Heart right ventricle (tissue), 16 donors: ENCODE measurements around the gene PITX2. TPM values are rescaled to one million over a fixed set of nuclear protein-coding genes. Genes with fewer than 3 reads are reported as not detected.
"Not testable (repeated sequence)": the region's sequence is repeated elsewhere in the genome, so short reads cannot be mapped to it uniquely, and the experiment has no call there.

ENCODE experiments used
- ATAC-seq, 8 donors: fragments of 200-7000 bp; cut with Tn5 transposase; one replicate each; pipeline ENCODE4 v1.9.1; 2020; ENCODE audit warnings: mild to moderate bottlenecking in 8 of 8, moderate library complexity in 8 of 8, moderate number of reproducible peaks in 1 of 8
- DNase-seq, 2 donors: peaks; one replicate each; pipeline ENCODE4 v3.0.0-alpha.2; 2020
- H3K27ac ChIP-seq, 10 donors: fragments of 200-600 bp; sonication (generic) in 2 of 10; one replicate each; pipeline versions ENCODE4 v1.5.0 to v1.8.0; 2020 to 2022; ENCODE audit warnings: mild to moderate bottlenecking in 3 of 10
- H3K27me3 ChIP-seq, 7 donors: fragments of 200-600 bp; one replicate each; pipeline ENCODE4 v1.8.0; 2021 to 2022; ENCODE audit warnings: mild to moderate bottlenecking in 2 of 7
- H3K36me3 ChIP-seq, 9 donors: fragments of 200-600 bp; sonication (generic) in 1 of 9; one replicate each; pipeline versions ENCODE4 v1.5.0 to v1.8.0; 2020 to 2022; ENCODE audit warnings: mild to moderate bottlenecking in 2 of 9
- H3K4me1 ChIP-seq, 9 donors: fragments of 200-600 bp; sonication (generic) in 1 of 9; one replicate each; pipeline versions ENCODE4 v1.5.0 to v1.8.0; 2020 to 2022; ENCODE audit warnings: mild to moderate bottlenecking in 4 of 9
- H3K4me3 ChIP-seq, 10 donors: fragments of 200-600 bp; sonication (generic) in 2 of 10; one replicate each; pipeline versions ENCODE4 v1.5.0 to v1.8.0; 2020 to 2022; ENCODE audit warnings: mild to moderate bottlenecking in 7 of 10, moderate library complexity in 2 of 10
- H3K9me3 ChIP-seq, 11 donors: fragments of 200-600 bp in 10 of 11; sonication (generic) in 2 of 11; one replicate each; pipeline versions ENCODE4 v1.5.0 to v1.8.0; 2013 to 2022; ENCODE audit warnings: mild to moderate bottlenecking in 2 of 11, control low read depth in 1 of 11, moderate library complexity in 1 of 11
- WGBS, 2 donors: extraction: QIAGEN DNeasy Blood & Tissue Kit; methylation state at CpG; one replicate each; pipeline ENCODE4 v1.1.7; 2013; ENCODE audit warnings: inconsistent platforms in 1 of 2; 5-methylcytosine and 5-hydroxymethylcytosine counted together
- intact Hi-C, 10 donors: fragments of 100-400 bp; cut with DNase I; formaldehyde crosslinking; loops; one replicate each; pipeline versions ENCODE4 v1.11.1 to v1.14.2; 2022
- polyA plus RNA-seq, 2 donors: library from polyadenylated mRNA; stranded (reverse); fragments of 200-250 nt; gene quantifications; one replicate each; pipeline ENCODE4 v1.2.3, GENCODE V29; 2013
- total RNA-seq, 10 donors: library from RNA; stranded (reverse); fragmentation: NEBNext Ultra II Directional in 3 of 10; extraction: Animal tissue kit (Norgen Biotek cat#: 25700) in 3 of 10; gene quantifications; one replicate each; pipeline versions ENCODE4 v1.2.1 to v1.2.4, GENCODE V29; 2021 to 2023
- TF ChIP-seq, protein P1 (sequence below), 9 donors: fragments of 200-600 bp; sonication (generic) in 2 of 9; IDR thresholded peaks; one replicate each; pipeline versions ENCODE4 v1.5.0 to v1.8.0; 2021 to 2022; ENCODE audit warnings: antibody characterized with exemption in 9 of 9, mild to moderate bottlenecking in 5 of 9, moderate library complexity in 1 of 9
- donor health status: Arrhythmogenic right ventricular cardiomyopathy.
- donor health status: ischemic (EF 13 %, LVEDD 7.1; RV severe dilation, severe dysfunction).
- donor health status: healthy with polysubstance abuse.
- donor health status: DM: no; HTN: yes; CAD: no.
- donor health status: DM: no; HTN: no; CAD: no.
- donor health status: ischemic (EF 25% LVEDD 6.9; RV normal size, moderate dysfunction).
- donor health status: ischemic (EF 25% LVEDD 5.7; RV mildly dilated, moderate dysfunction).
- donor health status: healthy.
- donor health status: DM: yes; HTN: yes; CAD: no.
- donor health status: Ischemic cardiomyopathy.
- donor health status: ischemic (EF 35%, LVEDD 5.7; RV mildly dilated, moderate dysfunction).
- donor health status: nonischemic (EF 11% LVEDD 7.7; RV severe dilation, severe dysfunction).
- donor health status: DM: yes; HTN: yes; CAD: no.
- donor health status: PGD.
- donor health status: ischemic (EF 29% LVEDD 5.4; RV normal size, mild dysfunction).
- donor health status: nonischemic (EF 23%, LVEDD 6.1; RV moderate dilation, normal function).

PITX2 gene
- total and polyA plus RNA-seq, 12 donors, result 0.04 to 0.57 (median 0.10) TPM; not detected in 9

DNA sequence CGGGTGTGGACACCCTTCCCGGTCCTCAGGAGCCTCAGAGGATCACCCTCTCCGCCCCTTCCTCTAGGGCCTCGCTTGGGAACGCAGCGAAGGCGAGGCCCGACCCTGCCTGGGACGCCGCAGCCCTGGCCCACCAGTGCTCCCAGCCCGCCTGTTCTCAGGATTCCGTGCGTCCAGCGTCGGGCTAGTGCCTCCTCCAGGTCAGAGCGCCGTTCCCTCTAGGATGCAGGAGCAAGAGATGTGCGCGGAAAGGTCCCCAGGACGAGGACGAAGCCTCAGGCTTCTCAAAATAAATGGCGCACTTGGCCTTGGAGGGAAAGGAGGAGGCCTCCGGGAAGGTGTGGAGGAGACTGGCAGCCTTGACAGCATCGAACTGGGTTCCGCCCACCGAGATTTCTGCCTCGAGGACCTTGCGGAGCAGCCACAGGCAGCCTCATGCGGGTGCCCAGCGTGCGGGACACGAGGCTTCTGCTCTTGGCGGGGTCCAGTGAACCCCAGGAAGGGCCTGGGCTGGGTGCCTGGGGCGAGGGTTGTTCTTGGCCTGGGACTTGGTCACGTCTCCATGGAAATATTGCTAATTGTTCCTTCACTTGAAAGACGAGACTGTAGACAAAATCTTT, 35.1 kb downstream of the PITX2 start:
- no peaks in the 10 kb centered on the region for H3K9me3 ChIP-seq
- H3K36me3 ChIP-seq, result no peaks in the 10 kb centered on the region
- 91 to 96% methylated on average over 36 of the region's 36 CpGs for WGBS, 2 donors
- no peak overlapping the region for H3K27ac ChIP-seq
- intact Hi-C loops, result no loop called here
- TF ChIP-seq, protein P1, sequence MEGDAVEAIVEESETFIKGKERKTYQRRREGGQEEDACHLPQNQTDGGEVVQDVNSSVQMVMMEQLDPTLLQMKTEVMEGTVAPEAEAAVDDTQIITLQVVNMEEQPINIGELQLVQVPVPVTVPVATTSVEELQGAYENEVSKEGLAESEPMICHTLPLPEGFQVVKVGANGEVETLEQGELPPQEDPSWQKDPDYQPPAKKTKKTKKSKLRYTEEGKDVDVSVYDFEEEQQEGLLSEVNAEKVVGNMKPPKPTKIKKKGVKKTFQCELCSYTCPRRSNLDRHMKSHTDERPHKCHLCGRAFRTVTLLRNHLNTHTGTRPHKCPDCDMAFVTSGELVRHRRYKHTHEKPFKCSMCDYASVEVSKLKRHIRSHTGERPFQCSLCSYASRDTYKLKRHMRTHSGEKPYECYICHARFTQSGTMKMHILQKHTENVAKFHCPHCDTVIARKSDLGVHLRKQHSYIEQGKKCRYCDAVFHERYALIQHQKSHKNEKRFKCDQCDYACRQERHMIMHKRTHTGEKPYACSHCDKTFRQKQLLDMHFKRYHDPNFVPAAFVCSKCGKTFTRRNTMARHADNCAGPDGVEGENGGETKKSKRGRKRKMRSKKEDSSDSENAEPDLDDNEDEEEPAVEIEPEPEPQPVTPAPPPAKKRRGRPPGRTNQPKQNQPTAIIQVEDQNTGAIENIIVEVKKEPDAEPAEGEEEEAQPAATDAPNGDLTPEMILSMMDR (IDR thresholded peaks at IDR 0.05), result no peak
- no peak overlapping the region for H3K4me3 ChIP-seq
- H3K27me3 ChIP-seq, result no peaks in the 10 kb centered on the region
- peaks cover 0 to 3% (median 0%) of the 10 kb centered on the region in 9 donors for H3K4me1 ChIP-seq
- ATAC-seq, result no peak
- DNase-seq, result no peak

DNA sequence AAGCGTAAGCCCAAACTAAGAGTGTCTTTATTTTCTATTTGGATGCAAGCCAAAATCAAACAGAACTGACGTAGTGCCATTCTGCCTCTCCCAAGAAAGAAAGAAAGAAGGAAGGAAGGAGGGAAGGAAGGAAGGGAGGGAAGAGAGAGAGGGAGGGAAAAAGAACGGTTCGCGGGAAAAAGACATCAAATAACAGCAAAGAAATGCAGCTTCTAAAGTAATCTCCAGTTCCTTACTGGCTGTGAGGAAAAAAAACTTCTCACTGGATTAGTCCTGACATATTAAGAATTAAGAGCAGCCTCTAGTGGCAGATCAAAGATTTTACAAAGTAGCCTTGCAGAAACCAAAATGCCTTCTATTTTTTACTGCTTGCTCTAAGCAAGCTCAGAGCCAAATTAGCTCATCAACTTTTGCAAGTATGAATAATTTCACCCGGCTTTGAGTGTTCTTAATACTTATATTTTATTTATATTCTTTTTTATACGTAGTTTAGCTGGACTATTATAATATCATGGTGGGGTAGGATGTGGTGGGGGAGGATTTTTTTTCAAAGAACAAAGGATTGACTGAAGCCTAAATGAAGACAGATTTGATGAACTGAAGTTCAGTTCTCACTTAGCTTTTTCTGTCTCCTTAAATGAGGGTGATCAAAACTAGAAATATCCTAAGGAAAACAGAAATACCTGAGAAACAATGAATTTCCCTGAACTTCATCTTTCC, 36.6 kb downstream of the PITX2 start:
- 29 to 32% methylated on average over 7 of the region's 7 CpGs for WGBS, 2 donors

GRCh38 chr4:110576696-110577095, 46.2 kb downstream of the PITX2 start:
- H3K9me3 ChIP-seq, result peaks cover 0 to 14% (median 0%) of the 10 kb centered on the region in 11 donors
- H3K4me3 ChIP-seq, H3K27ac ChIP-seq, ATAC-seq, intact Hi-C loops, H3K4me1 ChIP-seq, H3K27me3 ChIP-seq, H3K36me3 ChIP-seq, DNase-seq: not testable (repeated sequence)
- WGBS, 2 donors, result 91 to 97% methylated on average over 2 of the region's 2 CpGs

More for the DNA sequence above, 36.6 kb downstream of the PITX2 start:
- H3K27ac ChIP-seq, result no peak overlapping the region
- TF ChIP-seq, protein P1 (IDR thresholded peaks at IDR 0.05), result peak in 8 of 9 donors; percentile 9 to 59 (median 38)
- peaks cover 0 to 3% (median 0%) of the 10 kb centered on the region in 9 donors for H3K4me1 ChIP-seq
- intact Hi-C loops, result no loop called here
- no peak overlapping the region for H3K4me3 ChIP-seq
- no peak for DNase-seq
- no peaks in the 10 kb centered on the region for H3K27me3 ChIP-seq
- ATAC-seq, result peak in 1 of 8 donors; percentile 33
- no peaks in the 10 kb centered on the region for H3K36me3 ChIP-seq
- no peaks in the 10 kb centered on the region for H3K9me3 ChIP-seq

Other genes starting within 250 kb of the PITX2 start
- 10 to 100 TPM in 1 of 10 donors, 1 to 10 TPM in 9; 2.2 to 14.9 (median 3.5) TPM for gene ENPEP, start 146.9 kb downstream of the PITX2 start, total RNA-seq
- gene ENPEP, start 146.9 kb downstream of the PITX2 start, polyA plus RNA-seq, result 1 to 10 TPM; 4.0 to 6.2 TPM